HUES64 (cell line): ENCODE results near the gene NEU3.
"Not testable (repeated sequence)": the region's sequence is repeated elsewhere in the genome, so short reads cannot be mapped to it uniquely, and the experiment has no call there.

ENCODE experiments used
- H3K27ac ChIP-seq: 2 replicates; pipeline ENCODE4 v1.7.0; 2013; ENCODE audit warnings: low read depth, low read length, inconsistent platforms
- H3K27me3 ChIP-seq: 2 replicates; pipeline ENCODE4 v1.6.1; 2013; ENCODE audit warnings: mild to moderate bottlenecking, low read length; ENCODE audit not compliant: insufficient read depth
- H3K36me3 ChIP-seq: 2 replicates; pipeline ENCODE4 v1.6.1; 2013; ENCODE audit warnings: mild to moderate bottlenecking, low read length; ENCODE audit not compliant: insufficient read depth
- H3K4me1 ChIP-seq: 2 replicates; pipeline ENCODE4 v1.6.1; 2013; ENCODE audit warnings: mild to moderate bottlenecking, low read length, moderate library complexity; ENCODE audit not compliant: insufficient read depth
- H3K4me3 ChIP-seq: 2 replicates; pipeline ENCODE4 v1.5.1; 2013; ENCODE audit warnings: mild to moderate bottlenecking, low read length, moderate library complexity
- H3K9ac ChIP-seq: 2 replicates; pipeline ENCODE4 v1.6.1; 2013; ENCODE audit warnings: mild to moderate bottlenecking, low read depth, low read length
- H3K9me3 ChIP-seq: 2 replicates; pipeline ENCODE4 v1.6.1; 2013; ENCODE audit warnings: low read depth, low read length; ENCODE audit not compliant: insufficient read depth
- WGBS: fragments of 150-250, 120-280 bp; methylation state at CpG from one replicate; pipeline ENCODE4 v1.1.7; 2013; ENCODE audit warnings: missing lambda C conversion rate; 5-methylcytosine and 5-hydroxymethylcytosine counted together

The NEU3 gene

DNA sequence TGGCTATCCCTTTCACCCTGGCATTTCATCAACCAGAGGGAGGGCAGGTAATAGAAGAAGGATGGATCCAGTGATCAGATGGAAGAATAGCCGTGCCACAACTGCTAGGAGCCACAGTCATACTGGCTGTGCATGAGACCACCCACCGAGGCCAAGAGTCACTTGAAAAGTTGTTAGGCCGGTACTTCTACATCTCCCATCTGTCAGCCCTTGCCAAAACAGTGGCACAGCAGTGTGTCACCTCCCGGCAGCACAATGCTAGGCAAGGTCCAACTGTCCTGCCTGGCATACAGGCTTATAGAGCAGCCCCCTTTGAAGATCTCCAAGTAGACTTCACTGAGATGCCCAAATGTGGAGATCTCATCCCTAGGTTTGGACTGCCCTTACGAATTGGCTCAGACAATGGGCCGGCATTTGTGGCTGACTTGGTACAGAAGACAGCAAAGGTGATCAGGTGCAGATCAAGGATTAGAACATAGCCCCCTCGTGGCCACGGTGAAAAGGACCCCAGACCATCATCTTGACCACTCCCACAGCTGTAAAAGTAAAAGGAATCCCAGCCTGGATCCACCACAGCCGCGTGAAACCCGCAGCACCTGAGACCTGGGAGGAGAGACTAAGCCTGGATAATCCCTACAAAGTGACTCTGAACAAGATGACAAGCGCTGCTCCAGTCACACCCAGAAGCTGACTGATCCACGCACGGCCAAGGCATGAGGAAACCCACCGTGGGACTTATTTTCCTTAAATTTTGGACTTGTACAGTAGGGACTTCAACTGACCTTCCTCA, 55.8 kb downstream of the NEU3 start:
- H3K4me3 ChIP-seq, H3K9me3 ChIP-seq, H3K9ac ChIP-seq, H3K36me3 ChIP-seq, H3K27me3 ChIP-seq, H3K4me1 ChIP-seq, H3K27ac ChIP-seq: not testable (repeated sequence)
- 88% methylated on average over 15 of the region's 15 CpGs for WGBS

DNA sequence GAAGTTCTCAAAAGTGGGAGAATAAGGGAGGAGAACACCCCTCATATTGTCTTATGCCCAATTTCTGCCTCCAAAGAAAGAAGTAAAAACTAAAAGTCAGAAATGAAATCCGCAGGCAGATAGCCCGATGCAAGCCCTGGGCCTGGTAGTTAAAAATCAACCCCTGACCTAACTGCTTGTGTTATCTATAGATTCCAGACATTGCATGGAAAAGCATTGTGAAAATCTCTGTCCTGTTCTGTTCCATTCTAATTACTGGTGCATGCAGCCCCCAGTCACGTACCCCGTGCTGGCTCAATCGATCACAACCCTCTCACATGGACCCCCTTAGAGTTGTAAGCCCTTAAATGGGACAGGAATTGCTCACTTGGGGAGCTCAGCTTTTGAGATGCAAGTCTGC, 57.9 kb downstream of the NEU3 start:
- H3K4me1 ChIP-seq, H3K9me3 ChIP-seq, H3K27me3 ChIP-seq, H3K36me3 ChIP-seq, H3K4me3 ChIP-seq, H3K27ac ChIP-seq, H3K9ac ChIP-seq: not testable (repeated sequence)
- WGBS = 74% methylated on average over 5 of the region's 5 CpGs

DNA sequence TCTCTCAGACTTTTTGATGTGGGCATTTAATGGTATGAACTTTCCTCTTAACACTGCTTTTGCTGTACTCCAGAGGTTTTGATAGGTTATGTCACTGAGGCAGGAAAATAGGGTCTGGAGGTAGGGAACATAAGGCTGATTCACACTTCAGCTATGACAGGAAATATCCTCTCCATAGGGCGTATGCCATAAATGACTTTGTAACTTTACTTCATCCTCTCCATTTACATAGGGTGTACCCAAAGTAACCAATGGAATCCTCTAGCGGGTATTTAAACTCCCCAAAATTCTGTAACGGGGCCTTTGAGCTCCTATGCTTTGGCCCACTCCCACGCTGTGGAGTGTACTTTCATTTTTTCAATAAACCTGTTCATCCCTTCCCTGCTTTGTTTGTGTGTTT, 58.5 kb downstream of the NEU3 start:
- no peak overlapping the region for H3K27ac ChIP-seq
- no peak overlapping the region for H3K4me3 ChIP-seq
- no peaks in the 10 kb centered on the region for H3K36me3 ChIP-seq
- WGBS = 88% methylated on average over 4 of the region's 4 CpGs
- H3K9ac ChIP-seq = no peak overlapping the region
- no peaks in the 10 kb centered on the region for H3K27me3 ChIP-seq
- H3K9me3 ChIP-seq = peaks cover under 1% of the 10 kb centered on the region; the same call in 1 of the 2 replicates
- no peaks in the 10 kb centered on the region for H3K4me1 ChIP-seq

DNA sequence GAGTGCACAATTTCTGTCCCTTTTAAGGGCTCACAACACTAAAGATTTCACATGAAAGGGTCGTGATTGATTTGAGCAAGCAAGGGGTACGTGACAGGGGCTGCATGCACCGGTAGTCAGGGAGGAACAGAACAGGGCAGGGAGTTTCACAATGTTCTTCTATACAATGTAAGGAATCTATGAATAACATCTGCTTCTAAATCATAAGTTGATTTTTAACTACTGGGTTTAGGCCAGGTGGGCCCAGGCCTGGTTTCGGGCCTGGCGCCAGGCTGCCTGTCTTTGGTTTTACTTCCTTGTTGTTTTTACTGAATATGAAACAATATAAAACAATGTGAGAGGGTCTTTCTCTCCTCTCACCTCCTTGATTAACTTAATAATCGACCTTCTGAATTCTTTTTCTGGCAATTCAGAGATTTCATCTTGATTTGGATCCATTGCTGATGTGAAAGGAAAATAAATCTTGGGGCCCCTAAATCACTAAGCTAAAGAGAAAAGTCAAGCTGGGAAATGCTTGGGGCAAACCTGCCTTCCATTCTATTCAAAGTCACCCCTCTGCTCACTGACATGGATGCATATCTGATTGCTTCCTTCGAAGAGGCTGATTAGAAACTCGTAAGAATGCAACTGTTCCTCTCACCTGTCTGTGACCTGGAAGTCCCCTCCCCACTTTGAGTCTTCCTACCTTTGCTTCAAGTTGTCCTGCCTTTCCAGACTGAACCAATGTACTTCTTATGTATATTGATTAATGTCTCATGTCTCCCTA, 61.0 kb downstream of the NEU3 start:
- H3K9me3 ChIP-seq = peaks cover 13% of the 10 kb centered on the region
- H3K27me3 ChIP-seq, H3K9ac ChIP-seq, H3K36me3 ChIP-seq, H3K4me1 ChIP-seq, H3K4me3 ChIP-seq, H3K27ac ChIP-seq: not testable (repeated sequence)
- WGBS = 90% methylated on average over 6 of the region's 8 CpGs

DNA sequence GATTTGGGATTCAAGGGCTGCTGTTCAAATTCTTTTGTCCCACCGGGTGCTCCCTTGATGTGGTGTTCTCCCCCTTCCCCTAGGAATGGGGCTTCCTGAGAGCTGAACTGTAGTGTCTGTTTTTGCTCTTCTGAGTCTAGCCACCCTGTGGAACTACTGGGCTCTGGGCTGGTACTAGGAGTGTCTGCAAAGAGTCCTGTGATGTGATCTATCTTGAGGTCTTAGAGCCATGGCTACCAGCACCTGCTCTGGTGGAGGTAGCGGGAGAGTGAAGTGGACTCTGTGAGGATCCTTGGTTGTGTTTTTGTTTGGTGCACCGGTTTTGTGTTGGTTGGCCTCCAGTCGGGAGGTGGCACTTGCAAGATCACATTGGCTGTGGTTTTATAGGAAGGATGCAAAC, 61.8 kb downstream of the NEU3 start:
- Histone ChIP-seq H3K36me3 (no peaks in the 10 kb centered on the region), H3K9ac (no peak overlapping the region), H3K9me3 (peaks cover 13% of the 10 kb centered on the region), H3K4me3 (no peak overlapping the region), H3K4me1 (no peaks in the 10 kb centered on the region), H3K27ac (no peak overlapping the region), H3K27me3 (no peaks in the 10 kb centered on the region)
- WGBS = 89% methylated on average over 4 of the region's 4 CpGs

DNA sequence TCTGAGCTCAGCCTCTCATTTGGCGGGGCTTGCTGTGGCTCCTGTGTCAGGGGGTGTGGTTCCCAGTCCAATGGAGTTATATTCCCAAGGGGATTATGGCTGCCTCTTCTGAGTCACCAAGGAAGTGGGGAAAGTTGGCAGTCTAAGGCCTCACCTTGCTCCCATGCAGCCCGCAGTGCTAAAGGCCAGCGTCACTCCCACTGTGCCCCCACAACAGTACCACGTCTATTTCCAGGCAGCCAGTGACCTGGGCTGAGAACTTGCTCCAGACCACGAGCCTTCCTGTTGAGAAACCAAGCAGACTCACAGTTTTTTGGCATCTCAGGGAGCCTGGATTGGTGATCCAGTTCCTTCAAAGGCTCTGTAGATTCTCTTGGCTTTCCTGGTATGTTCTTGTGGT, 62.3 kb downstream of the NEU3 start:
- no peak overlapping the region for H3K9ac ChIP-seq
- 93% methylated on average over 5 of the region's 5 CpGs for WGBS
- H3K9me3 ChIP-seq = peaks cover 13% of the 10 kb centered on the region
- H3K4me1 ChIP-seq = no peaks in the 10 kb centered on the region
- H3K27me3 ChIP-seq = no peaks in the 10 kb centered on the region
- no peak overlapping the region for H3K27ac ChIP-seq
- H3K36me3 ChIP-seq = no peaks in the 10 kb centered on the region
- no peak overlapping the region for H3K4me3 ChIP-seq

DNA sequence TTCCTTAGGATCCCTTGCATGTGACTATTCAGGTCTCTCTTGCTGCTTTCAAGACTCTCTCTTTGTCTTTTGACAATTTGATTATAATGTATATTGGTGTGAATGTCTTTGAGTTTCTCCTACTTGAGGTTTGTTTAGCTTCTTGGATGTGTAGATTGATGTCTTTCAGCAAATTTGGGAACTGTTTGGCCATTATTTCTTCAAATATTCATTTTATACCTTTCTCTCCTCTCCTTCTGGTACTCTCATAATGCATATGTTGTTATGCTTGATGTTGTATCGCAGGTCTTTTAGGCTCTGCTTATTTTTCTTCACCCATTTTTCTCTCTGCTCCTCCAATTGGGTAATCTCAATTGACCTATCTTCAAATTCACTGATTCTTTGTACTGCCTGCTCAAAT, 63.7 kb downstream of the NEU3 start:
- Histone ChIP-seq H3K4me3 (no peak overlapping the region), H3K9ac (no peak overlapping the region), H3K36me3 (no peaks in the 10 kb centered on the region), H3K27ac (no peak overlapping the region), H3K9me3 (peaks cover 13% of the 10 kb centered on the region), H3K4me1 (no peaks in the 10 kb centered on the region), H3K27me3 (no peaks in the 10 kb centered on the region)
- 64% methylated on average over 1 of the region's 1 CpG for WGBS

DNA sequence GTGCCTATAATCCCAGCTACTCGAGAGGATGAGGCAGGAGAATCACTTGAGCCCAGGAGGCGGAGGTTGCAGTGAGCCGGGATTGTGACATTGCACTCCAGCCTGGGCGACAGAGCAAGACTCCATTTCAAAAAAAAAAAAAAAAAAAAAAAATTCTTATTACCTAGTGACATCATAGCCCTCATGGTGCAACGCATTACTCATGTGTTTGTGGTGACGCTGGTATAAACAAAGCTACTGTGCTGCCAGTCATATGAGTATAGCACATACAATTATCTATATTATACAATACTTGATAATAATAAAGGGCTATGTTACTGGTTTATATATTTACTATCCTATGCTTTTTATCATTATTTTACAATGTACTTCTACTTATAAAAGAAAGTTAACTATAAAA, 66.8 kb downstream of the NEU3 start:
- WGBS = 96% methylated on average over 4 of the region's 6 CpGs
- Histone ChIP-seq H3K9ac (no peak overlapping the region), H3K4me3 (no peak overlapping the region), H3K4me1 (no peaks in the 10 kb centered on the region), H3K36me3 (no peaks in the 10 kb centered on the region), H3K27me3 (no peaks in the 10 kb centered on the region), H3K9me3 (peaks cover 13% of the 10 kb centered on the region), H3K27ac (no peak overlapping the region)

DNA sequence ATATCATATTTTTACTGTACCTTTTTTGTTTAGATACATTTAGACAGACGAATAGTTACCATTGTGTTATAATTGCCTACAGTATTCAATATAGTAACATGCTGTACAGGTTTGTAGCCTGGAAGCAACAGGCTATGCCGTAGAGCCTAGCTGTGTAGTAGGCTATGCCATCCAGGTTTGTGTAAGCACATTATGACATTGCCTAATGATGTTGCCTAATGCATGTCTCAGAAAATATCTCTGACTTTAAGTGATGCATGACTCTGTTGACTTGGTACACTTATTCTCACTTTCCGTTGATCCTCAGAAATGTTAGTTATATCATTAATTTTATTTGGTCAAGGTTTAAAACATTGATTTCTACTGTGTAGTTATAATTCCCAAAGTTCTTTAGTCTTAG, 68.1 kb downstream of the NEU3 start:
- H3K4me1 ChIP-seq = no peaks in the 10 kb centered on the region
- H3K27me3 ChIP-seq = no peaks in the 10 kb centered on the region
- no peaks in the 10 kb centered on the region for H3K36me3 ChIP-seq
- H3K9ac ChIP-seq = no peak overlapping the region
- H3K27ac ChIP-seq = no peak overlapping the region
- H3K4me3 ChIP-seq = no peak overlapping the region
- H3K9me3 ChIP-seq = peaks cover 13% of the 10 kb centered on the region
- 97% methylated on average over 1 of the region's 3 CpGs for WGBS

DNA sequence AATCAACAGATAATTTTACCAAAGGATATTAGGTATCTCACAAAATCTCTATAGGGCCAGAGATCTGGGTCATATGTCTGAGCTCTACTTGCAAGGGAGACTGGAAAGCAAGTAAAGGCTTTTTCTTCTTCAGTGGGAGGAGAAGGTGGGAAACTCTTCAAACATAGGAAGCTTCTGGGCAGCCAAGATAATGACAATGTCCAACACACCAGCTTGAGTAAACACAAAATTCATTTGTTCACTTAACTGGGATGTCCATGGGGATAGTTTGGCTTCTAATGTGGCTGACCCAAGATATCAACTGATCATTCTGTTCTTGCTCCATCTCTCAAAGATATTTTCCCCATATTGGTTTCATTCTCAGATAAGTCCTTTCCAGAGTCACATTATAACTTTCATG, 70.6 kb downstream of the NEU3 start:
- Histone ChIP-seq H3K27ac (no peak overlapping the region), H3K4me3 (no peak overlapping the region), H3K4me1 (no peaks in the 10 kb centered on the region), H3K36me3 (no peaks in the 10 kb centered on the region), H3K9me3 (no peaks in the 10 kb centered on the region), H3K9ac (no peak overlapping the region), H3K27me3 (no peaks in the 10 kb centered on the region)

DNA sequence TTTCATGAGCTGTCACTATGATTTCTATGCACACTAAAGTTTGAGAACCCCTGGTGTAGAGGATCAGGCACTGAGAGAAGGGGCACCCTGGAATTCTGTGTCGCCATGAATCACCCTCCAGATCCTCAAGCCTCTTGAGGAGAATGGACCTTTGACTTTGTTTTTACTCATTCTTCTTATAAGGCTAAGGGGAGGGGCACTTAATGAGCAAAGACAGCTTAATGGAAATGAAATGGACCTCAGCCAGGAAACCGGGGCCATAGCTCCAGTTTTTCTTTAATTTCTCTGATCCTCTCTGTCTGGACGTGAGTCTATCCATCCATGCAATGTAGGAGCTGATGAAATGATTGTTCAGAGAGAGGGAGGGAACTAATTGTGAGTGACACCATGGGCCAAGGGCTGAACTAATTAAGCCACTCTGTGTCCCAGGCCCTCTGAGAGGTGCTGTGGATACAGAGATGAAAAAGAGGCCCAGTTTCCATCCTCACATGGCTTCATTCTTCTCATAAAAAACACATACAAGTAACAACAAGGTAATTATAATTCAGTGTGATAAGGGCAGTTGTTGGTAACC, 75.1 kb downstream of the NEU3 start:
- WGBS = 78% methylated on average over 3 of the region's 3 CpGs
- Histone ChIP-seq H3K36me3 (no peaks in the 10 kb centered on the region), H3K4me3 (no peak overlapping the region), H3K27ac (no peak overlapping the region), H3K9me3 (no peaks in the 10 kb centered on the region), H3K9ac (no peak overlapping the region), H3K27me3 (no peaks in the 10 kb centered on the region), H3K4me1 (no peaks in the 10 kb centered on the region)
